Uterus (tissue), 2 donors: ENCODE results near the gene MARCKSL1.

Source experiments
- CTCF ChIP-seq, 4 experiments: fragments of 200-600 bp in 2 of 4; fragments of 450-650 bp in 2 of 4; sonication (generic) in 2 of 4; IDR thresholded peaks; one replicate each; pipeline ENCODE4 v1.5.1; 2016 to 2019; ENCODE audit warnings: antibody characterized with exemption in 4 of 4, mild to moderate bottlenecking in 2 of 4, moderate library complexity in 1 of 4
- POLR2A ChIP-seq, 2 donors: fragments of 450-650 bp; IDR thresholded peaks; one replicate each; pipeline ENCODE4 v1.6.1; 2016; ENCODE audit warnings: antibody characterized with exemption in 2 of 2, mild to moderate bottlenecking in 1 of 2, moderate library complexity in 1 of 2

GRCh38 chr1:32352831-32353383 lies 16.9 kb upstream of the MARCKSL1 start:
- no peak for TF ChIP-seq CTCF (IDR thresholded peaks at IDR 0.05)
- TF ChIP-seq POLR2A (IDR thresholded peaks at IDR 0.05), result no peak
